Measurements from ENCODE around the gene ZNF664.

The ZNF664 gene

DNA sequence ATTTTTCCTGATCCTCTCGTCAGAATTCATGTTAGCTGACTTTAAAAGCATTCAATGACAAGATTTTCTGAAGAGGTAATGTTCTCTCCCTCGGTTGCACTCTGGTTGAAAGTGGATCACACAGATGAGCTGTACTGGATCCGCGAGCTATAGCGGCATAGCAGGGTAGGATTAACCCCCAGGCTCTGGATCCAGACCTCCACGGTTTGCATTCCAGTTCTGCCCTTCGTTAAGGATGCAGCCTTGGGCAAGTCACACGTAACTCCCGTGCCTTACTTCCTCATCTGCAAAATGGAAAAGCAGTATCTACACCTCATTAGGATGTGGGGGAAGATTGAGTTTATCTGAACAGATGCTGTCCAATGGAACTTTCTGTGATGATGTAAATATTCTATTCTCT lies 14.1 kb upstream of the ZNF664 start:
- DNase-seq (ENCODE audit: low spot score): no peak

DNA sequence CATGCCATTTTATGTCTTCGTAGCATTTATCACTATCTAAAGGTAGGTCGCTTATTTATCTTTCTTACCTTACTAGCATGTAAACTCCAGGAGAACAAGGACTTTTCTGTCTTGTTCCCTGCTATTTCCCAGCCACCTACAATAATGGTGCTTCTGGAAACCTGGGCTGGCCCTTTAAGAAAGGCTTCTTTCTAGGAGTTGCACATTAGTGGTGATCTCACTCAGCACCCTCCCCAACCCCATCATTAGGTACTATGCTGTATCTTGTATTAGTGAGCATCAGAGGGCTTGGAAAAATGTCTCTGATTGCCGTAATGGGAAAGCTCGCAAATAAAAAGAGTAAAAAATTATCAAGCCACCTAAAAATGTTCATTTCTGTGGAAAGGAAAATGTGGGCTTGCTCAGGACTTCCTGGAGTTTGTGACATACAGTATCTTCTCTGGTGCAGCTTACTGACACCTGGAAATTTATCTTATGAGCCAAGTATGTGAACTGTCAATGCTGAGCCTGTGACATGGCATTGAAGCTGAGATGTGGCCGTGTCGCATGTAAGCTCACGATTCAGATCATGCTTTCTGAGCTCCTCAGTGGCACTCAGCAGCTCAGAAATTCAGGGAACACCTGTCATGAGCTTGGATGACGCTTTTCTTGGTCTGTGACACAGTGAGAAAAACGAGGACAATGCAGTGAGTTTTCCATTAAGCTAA lies 12.8 kb upstream of the ZNF664 start:
- DNase-seq (ENCODE audit: low spot score): no peak

DNA sequence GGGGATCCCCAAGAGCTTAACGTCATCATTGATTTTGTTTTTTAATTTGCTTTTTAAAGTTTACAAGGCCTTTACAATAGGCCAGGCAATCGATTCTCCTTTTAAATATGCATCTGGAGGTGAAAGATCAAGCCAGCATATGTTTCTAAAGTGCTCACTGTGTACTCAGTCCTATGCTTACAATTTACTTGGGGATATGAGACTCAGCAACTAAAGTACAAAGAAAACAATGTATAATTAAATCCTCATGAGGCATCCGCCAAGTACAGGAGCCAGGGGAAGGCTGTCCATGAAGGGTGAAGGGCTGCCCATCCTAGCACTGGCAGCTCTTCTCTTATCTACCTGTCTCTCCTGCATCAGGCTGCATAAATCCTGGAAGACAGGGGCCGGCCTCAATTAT lies 12.2 kb upstream of the ZNF664 start:
- no peak for DNase-seq (ENCODE audit: low spot score)

DNA sequence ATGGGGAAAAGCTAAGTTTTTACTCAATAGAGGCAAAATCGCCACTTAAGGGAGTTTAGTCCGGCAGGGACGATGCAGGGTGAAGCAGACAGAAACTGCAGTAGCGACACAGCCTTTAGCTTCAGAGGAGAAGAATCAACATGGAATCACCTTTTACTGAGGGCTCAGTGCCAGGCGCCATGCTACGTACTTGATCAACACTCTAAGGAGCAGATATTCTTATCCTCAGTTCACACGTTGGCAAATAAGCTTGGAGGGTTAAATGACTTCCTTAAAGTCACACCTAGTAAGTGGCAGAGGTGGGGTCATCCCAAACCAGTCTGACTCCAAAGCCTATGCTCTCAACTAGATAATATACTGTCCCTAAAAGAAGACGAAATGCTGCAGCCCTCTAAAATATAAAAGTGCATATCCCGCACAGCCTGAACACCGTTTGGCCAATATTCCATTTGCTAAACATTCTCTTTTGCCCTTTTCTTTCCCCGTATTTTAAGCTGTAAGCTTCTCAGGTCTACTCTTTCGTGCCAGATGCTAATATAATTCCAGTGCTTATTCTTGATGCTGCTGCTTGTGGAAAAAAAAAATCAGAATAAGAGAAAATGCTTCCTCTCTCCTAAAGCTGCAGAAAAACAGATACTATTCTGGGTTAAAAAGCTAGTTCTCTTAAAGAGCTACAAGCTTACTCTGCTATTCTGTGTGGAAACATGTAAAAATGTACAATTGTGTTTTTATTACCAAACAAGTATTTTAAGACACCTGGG lies 11.2 kb upstream of the ZNF664 start:
- no peak for DNase-seq (ENCODE audit: low spot score)

DNA sequence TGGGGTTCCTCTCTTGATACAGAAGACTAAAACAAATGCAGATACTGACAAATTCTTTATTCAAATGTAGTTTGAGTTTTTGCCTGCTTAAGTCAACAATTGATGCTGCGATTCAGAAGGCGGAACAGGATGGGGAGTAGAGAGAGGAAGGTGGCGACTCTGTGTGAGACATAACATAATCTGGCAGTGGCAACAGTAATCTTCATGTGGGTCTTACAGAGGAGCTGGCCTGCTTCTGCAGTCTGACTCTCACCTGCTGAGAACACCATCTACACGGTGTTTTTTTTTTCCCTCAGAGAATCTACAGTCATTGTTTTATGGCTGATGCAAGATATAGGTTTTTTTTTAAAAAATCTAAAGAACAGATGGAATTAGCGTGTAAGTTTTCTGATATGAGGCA lies 10.5 kb upstream of the ZNF664 start:
- no peak for DNase-seq (ENCODE audit: low spot score)

DNA sequence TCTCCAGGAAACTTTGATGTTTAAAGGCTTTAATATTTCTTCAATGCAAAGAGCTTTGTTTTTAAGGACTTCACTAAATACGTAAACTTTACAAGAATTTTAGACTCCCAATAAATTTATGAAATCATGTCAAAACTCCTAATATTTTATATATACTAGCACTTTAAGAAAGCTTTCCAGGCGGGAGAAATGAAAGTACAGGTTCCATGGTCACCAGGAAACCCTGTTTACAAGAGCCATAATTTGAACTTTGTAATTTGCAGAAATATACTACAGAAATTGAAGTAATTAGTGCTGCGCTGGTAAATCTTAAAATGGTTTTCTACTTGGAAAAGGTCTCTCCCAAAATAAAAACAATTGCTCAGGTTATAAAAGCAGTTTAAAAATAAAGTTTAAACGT lies 9.2 kb upstream of the ZNF664 start:
- no peak for DNase-seq (ENCODE audit: low spot score)

DNA sequence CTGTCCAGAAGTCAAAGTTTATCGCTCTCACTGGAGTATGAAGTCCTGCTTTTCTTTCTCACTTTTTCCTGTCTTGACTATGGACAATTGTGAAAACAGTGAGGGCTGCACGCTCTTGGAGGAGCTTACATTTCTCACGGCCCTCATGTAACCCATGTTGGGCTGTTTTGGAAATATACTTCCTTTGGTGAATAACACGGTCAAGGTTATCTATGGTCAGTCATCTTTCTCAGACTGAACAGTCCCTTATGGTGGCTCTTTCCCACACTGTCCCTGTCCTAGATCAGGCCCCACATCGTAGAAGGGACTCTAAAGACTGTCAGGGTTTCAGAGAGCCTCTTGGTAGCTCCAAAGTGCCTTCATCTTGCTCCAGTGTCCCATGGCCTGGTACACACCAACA lies 7.6 kb upstream of the ZNF664 start:
- DNase-seq (ENCODE audit: low spot score): no peak

DNA sequence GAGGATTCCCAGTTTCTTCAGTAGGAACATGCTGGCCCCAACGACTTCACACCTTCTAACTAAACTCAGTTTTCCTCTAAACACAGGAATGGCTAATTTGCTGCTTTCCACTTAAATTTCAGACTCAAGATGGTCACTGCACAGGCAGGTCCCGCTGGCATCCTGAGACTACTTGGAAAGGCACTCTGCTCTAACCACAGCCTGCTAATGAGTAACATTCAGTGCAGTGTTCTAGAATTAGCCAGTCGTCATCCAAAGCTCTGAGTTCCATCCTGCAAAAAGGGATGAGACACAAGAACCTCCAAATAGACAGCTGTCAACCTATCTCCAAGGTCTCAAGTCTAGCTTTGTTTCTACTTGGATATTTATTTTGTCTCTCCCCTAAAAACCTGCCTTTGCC lies 6.4 kb upstream of the ZNF664 start:
- DNase-seq (ENCODE audit: low spot score): no peak

DNA sequence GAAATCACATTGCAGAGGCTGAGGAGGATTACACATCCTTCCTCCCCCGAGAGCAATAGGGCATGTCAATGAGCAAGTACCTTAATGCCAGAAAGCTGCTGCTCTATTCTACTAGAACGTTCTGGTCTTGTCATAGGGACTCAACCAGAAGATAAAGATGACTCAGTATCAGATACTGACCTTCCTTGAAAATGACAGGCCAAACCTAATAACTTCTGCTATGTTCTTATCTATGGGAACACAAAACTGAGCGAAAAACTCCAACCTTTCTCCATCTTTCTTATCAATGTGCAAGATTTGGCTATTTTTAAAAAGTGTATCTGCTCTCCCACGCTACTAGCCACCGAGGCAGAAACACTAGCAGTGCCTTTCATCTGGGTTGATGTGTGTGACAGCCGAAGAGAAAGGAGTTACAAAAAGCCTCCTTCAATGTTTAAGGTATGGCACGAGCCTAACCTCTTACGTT lies 5.9 kb upstream of the ZNF664 start:
- DNase-seq (ENCODE audit: low spot score): no peak

DNA sequence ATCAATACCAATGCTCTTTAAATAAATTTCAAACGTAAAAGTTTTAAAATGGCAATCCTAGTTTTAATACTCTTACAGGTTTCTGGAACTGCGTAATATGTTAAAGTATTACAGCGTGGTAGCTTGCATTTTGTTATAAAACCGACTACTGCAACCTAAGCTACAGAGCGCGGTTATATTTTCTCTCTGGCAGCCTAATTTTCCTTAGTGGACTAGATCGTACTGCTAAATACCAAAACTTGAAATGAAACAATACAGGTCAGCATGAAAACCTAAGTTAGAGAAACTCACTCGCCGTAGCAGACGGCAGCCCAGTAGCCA lies 1.6 kb upstream of the ZNF664 start:
- no peak for DNase-seq (ENCODE audit: low spot score)

DNA sequence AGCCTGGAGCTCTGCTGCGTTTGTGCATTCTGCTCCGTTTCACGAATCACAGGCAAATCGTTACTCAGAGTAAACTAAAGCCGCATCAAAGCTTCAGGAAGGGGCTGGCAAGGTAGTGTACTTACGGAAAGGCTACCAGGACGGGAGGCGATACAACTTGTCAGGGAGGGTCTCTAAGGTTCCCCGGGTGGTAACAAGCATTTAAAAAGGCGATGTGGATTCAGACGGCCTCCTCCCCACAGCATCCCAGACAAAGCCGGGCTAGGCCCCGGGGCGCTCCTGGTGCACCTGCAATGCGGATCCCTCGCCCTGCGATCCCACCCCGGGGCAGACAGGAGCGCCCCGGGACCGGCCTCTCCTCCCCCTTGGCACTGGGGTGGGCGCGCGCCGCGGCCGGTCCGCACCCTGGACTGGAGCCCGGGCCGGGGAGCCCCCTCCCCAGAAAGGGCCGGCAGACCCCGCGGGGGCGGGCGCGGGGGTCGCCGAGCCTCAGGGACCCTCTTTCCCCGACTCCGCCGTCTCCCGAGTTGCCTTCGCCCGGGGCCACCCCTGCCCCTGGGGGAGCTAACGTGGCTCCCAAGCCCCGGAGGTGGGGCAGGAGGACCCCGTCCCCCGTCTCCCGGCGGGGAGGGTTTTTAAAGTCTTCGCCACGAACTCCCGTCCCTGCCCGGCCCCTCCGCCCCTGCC lies 1.1 kb upstream of the ZNF664 start:
- peak; percentile 68 for DNase-seq (ENCODE audit: low spot score)

DNA sequence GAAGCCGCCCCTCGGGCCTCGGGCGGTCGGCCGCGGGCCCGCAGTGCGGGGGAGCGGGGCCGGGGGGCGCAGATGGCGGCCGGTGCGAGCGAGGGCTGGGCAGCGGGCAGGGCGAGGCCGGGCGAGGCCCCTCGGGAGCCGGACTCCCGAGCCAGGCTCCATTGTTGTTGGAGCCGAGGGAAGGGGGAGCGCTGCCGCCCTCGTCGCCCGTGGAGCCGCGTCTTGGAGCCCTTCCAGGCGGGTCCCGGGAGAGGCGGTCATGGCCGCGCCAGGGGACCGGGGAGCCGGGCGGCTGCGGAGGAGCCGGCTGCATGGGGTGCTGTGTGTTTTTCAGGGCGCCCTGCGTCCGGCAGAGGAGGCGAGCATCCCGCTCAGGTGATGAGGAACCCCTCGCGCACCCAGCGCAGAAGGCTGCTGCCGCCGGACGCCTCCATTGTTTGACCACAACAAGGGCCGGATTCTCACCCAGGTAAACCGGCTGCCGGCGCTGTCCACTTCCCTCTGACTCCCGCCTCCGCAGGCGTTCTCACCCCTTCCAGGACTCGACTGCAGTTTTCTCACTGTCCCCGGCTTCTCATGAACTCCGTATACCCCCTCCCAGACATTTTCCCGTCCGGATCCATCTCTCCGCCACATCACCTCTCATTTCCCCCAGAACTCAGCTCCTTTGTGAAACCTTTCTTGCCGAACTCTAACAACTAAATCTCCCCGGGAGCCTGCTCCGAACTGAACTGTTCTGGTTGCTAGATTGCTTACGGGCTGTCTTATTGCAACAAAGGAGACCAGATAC lies 732 bp downstream of the ZNF664 start:
- DNase-seq (ENCODE audit: low spot score): no peak

DNA sequence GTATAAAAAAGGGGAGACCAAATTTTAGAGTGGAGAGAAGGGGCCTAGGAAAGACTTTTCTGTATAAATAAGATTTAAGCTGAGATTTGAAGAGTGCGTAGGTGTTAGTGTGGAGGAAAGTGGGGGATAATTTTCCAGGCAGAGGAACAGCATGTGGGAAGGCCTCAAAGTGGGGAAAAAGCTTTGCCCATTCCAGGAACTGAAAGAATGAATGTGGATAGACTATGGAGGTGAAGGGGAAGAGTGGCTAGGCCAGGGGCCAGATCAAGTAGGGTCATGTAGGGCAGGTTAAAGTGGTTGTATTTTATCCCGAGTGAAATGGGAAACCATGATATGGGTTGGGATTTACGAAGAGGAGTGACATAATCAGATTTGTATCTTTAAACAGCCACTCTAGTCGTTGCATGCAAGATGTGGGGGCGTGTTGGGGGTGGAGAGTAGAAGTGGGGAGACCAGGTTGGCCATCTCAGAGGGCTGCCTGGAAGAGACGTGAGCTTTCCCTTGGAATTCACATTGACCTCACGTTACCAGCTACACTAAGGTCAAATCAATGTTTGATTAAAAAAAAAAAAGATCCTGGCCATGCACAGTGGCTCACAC lies 3.3 kb downstream of the ZNF664 start:
- DNase-seq (ENCODE audit: low spot score): no peak

DNA sequence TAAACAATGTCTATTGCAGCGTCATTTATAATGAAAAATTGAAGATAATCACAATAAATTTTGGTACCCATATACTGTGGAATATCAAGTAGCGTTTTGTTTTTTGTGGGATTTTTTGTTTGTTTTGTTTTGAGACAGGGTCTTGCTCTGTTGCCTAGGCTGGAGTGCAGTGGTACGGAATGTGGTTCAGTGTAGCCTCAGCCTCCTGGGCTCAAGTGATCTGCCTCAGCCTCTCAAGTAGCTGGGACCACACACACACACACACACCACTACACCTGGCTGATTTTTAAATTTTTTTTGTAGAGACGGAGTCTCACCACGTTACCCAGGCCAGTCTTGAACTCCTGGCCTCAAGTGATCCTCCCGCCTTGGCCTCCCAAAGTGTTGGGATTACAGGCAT lies 6.6 kb downstream of the ZNF664 start:
- DNase-seq (ENCODE audit: low spot score): no peak

DNA sequence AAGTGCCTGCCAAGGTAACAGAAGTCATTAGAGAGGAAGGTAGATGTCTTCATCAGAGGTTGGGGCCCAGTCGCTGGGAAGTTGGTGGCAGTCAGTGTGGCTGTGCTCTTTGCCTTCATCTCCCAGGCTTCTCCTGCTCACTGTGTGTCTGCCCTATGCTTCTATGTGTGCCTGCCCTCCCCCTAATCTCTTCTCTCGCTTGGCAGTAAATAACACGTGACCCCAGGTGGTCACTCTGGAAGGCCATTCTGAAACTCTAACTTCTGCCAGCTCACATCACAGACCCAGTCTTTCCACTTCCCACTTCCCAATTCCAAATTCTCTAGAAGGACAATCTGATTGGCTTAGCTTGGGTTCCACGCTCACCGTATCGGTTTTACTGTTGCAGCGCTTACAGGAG lies 9.3 kb downstream of the ZNF664 start:
- DNase-seq (ENCODE audit: low spot score): no peak

DNA sequence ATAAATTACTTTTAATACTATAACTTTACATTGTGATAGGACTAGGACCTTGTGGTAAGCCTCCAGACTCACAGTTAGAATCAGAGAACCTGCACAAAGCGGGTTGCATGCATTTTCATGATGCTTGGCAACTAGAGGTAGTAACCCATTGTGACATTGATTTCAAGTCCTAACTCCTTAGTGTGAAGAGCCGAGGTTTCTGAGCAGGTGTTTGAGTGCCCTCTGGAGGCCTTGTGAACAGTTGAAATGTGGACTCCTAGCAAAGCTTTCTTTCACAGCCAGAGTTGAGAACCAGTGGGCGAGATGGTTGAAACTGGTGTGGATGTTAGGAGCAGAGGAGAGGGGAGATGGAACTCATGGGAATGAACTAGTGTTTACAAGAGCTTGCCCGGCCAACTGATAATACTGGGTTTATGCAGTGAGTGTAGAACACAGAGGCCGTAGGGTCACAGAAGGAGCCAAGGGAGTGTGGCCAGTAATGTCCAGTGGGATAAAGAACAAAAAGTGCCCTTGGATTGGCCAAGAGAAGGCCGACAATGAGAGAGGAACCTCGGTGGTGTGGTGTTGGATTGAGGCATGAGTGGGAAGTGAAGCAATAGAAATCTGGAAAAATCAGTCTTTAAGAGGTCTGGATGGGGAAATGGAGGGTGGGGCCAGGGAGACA lies 10.9 kb downstream of the ZNF664 start:
- DNase-seq (ENCODE audit: low spot score): peak; percentile 80

DNA sequence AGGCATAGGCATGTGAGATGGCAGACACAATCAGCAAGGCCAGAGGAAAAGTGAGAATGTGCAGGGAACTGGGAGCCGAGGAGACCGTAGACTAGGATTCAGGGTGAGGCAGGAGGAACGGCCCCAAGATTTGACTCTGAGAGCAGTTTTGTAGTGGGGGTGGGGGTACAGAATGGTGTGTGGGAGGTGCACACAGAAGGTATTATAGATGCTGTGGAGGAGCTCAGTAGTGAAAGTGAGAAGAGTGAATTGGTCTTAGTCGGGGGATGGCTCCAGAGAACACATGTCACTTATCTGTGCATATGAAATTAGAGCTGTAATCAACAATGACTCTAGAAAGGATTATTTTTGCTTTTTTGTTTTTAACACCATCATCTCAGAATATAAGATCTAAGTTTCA lies 11.9 kb downstream of the ZNF664 start:
- no peak for DNase-seq (ENCODE audit: low spot score)

DNA sequence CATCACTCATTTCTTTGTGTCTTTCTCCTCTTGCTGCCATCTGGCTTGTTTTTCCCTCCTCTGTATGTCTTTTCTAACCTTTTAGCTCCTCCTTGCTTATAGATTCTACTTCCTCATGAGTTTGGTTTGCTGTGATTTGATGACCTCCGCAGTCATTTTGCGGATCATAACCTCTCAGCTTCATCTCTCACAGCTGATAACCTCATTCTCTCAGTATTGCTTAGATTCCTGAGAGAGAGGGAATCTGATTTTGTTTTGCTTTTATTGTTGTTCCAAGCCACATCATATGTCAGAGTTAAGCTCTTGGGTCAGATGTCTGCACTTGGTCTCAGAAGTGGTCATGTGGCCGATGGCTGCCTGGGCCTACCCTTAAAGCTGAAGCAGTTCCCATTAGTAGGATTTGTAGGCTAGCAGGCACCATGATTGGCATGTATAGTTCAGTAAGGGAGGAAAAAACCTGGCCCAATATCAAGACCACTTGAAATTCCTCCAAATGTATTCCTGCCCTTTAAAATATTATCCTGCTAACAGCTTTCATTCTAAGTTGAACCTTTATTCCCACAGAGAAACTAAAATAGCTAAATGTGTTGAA lies 13.5 kb downstream of the ZNF664 start:
- DNase-seq (ENCODE audit: low spot score): no peak

DNA sequence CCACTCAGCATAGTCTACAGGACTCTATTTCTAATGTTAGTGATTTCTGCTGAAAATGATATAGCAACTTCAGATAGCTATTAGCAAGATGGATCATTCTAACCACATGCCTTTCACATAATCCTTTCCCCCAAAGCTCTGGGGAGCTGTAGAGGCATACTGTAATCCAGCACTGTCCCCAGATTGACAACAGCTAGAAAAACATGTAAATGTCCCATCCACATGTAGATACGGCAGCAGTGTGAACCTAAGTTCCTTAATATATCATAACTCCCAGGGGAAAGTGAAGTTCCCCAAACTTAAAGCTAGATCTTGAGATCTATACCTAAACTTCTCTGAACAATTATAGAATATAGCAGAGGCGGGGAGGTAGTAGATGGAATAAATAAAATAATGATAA lies 14.0 kb downstream of the ZNF664 start:
- DNase-seq (ENCODE audit: low spot score): no peak

DNA sequence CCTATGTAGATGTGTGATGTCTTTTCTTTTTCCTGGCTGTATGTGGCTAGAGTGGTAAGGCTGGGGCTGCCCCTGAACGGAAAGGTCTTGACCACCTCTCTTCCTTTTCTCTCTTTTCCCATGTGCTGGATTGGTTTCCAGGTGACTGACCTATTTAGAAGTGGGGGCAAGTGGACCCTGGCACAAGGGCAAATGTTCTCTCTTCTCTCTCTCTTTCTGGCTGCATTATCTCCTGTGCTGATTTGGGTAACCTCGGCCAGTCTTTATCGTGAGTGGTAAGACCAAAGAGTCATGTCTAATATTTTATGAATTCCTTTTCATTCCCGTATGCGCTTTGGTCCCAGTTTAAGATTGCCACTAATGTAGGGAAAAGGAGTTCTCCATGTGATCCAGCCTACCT lies 16.2 kb downstream of the ZNF664 start:
- no peak for DNase-seq (ENCODE audit: low spot score)

DNA sequence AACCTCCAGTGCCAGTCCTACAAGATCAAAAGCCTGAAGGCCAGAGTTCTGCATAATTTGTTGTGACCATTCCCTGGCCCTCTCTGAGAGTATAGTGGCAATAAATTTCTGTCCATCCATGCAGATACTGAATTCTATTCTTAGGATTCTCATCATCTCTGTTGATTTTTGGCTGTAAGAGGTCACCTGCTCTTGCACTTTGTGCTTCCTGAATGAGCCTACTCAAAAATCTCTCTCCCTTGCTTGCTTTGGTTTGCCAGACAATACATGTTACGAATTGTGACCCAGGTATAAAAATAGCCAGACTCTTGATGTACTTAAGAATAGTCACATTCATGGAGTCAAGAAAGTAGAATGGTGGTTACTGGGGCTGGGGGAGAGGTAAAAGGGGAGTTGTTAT lies 16.7 kb downstream of the ZNF664 start:
- no peak for DNase-seq (ENCODE audit: low spot score)

All from Ammon's horn (tissue), 1 donor.